Astrocyte of the spinal cord (primary cell): ENCODE results near the gene SELL.
"Not testable (repeated sequence)": the region's sequence is repeated elsewhere in the genome, so short reads cannot be mapped to it uniquely, and the experiment has no call there.

Source experiments
- DNase-seq: peaks from one replicate; pipeline ENCODE4 v3.0.0; 2011; ENCODE audit warnings: low read depth, low spot score
- H3K4me3 ChIP-seq: 2 replicates; pipeline ENCODE4 v1.5.1; 2011; ENCODE audit warnings: low read depth, mild to moderate bottlenecking, low read length, moderate library complexity
- CTCF ChIP-seq: IDR thresholded peaks from 2 replicates; pipeline ENCODE4 v1.5.1; 2012; ENCODE audit warnings: low read depth, mild to moderate bottlenecking, low read length, inconsistent platforms
- in situ Hi-C: cut with HindIII; loops from 2 replicates; pipeline ENCODE4 v1.10.0; 2017; ENCODE audit warnings: low sequenced_read_pairs

The SELL gene

DNA sequence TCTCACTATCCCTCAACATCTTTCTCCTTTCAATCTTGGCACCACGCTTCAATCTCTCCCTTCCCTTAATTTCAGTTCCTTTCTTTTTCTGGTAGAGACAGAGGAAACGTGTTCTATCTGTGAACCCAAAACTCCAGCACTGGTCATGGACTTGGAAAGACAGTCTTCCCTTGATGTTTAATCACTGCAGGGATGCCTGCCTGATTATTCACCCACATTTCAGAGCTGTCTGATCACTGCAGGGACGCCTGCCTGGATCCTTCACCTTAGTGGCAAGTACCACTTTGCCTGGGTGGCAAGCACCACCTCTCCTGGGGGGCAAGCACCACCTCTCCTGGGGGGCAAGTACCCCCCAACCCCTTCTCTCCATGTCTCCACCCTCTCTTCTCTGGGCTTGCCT lies 27.8 kb downstream of the SELL start:
- in situ Hi-C loops, result no loop called here
- TF ChIP-seq CTCF, result no peak
- no peak overlapping the region for H3K4me3 ChIP-seq
- DNase-seq, result no peak

GRCh38 chr1:169683168-169683567 lies 28.3 kb downstream of the SELL start:
- H3K4me3 ChIP-seq, DNase-seq, in situ Hi-C loops: not testable (repeated sequence)

- no peak for TF ChIP-seq CTCF
- no peak for DNase-seq
- in situ Hi-C loops, result no loop called here
- no peak overlapping the region for H3K4me3 ChIP-seq
These were observed 29.3 kb downstream of the SELL start for GRCh38 chr1:169682071-169682470.

- no peak for DNase-seq
- H3K4me3 ChIP-seq, result no peak overlapping the region
- in situ Hi-C loops, result no loop called here
- no peak for TF ChIP-seq CTCF
These were observed 30.3 kb downstream of the SELL start for GRCh38 chr1:169681140-169681539.

DNA sequence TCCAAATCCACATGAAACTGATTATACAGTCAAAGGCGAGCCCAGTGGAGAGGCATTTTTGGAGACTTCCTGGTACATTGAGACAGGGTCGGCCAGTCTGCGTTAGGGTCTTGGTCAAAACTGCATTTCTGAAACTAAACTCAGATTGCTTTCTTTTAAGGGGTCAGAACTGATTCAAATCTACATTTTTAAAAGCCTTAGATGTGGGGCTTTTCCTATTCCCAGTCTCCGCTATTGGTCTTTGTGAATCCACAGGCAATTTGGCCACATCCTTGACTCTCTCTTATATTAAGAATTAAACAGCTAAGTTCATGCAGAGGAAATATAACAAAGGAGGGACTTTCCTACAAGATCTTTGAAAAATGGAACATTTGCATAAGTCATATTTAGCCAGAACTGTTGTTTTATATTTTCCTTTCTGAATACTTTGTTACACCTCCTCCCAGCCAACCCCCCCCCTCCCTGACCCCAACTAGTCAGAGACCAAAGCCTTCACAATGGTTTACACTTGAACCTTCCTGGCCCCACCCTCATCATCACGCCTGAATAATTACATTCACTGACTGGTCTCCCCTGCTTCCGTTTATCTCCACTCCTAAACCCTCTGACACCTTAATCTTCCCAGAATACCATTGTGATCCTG lies 30.9 kb downstream of the SELL start:
- DNase-seq, result no peak
- in situ Hi-C loops, result no loop called here
- no peak for TF ChIP-seq CTCF
- H3K4me3 ChIP-seq, result no peak overlapping the region

- H3K4me3 ChIP-seq, result no peak overlapping the region
- TF ChIP-seq CTCF, result no peak
- in situ Hi-C loops, result no loop called here
- DNase-seq, result no peak
These were observed 31.7 kb downstream of the SELL start for GRCh38 chr1:169679692-169680091.

DNA sequence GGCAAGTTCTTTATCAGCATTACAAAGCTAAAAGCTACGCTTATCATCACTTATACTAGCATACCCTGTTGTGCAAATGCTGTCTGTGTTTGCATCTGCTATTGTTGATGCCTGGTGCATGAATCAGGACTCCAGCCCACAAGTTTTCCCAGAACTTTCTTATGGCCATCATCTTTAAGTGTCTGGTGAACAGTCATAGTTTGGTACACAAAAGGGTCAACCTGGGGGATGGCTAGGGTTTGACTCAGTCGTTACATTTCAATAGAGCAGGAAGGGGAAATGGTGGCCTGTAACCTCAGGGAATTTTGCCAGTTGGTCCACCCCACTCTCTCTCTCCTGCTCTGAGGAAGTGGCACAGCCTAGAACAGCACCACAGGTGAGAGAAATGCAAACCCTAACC lies 35.4 kb downstream of the SELL start:
- TF ChIP-seq CTCF, result no peak
- in situ Hi-C loops, result no loop called here
- DNase-seq, result peak; percentile 79
- no peak overlapping the region for H3K4me3 ChIP-seq
